Ovary (tissue), 9 donors: ENCODE measurements around the gene SPEN. TPM values are rescaled to one million over a fixed set of nuclear protein-coding genes. Genes with fewer than 3 reads are reported as not detected.
A peak's percentile ranks its signal among the peaks of the same experiment; 100 is the strongest.
"Not testable (repeated sequence)": the region's sequence is repeated elsewhere in the genome, so short reads cannot be mapped to it uniquely, and the experiment has no call there.

Experiments
- DNase-seq, 5 donors: peaks; one replicate each; pipeline ENCODE4 v3.0.0-alpha.2; 2019 to 2020
- H3K27ac ChIP-seq, 2 donors: fragments of 200-600 bp; one replicate each; pipeline versions ENCODE4 v1.5.1 to v1.8.0; 2019 to 2022
- H3K27me3 ChIP-seq: fragments of 200-600 bp; one replicate; pipeline ENCODE4 v1.8.0; 2022
- H3K36me3 ChIP-seq: fragments of 200-600 bp; sonication (generic); one replicate; pipeline ENCODE4 v1.5.1; 2019
- H3K4me1 ChIP-seq: one replicate; pipeline ENCODE4 v1.8.1; 2013; ENCODE audit warnings: mild to moderate bottlenecking, moderate library complexity; ENCODE audit not compliant: insufficient read depth
- H3K4me3 ChIP-seq: fragments of 200-600 bp; sonication (generic); one replicate; pipeline ENCODE4 v1.5.1; 2017
- H3K9me3 ChIP-seq, 2 donors: fragments of 200-600 bp in 1 of 2; sonication (generic) in 1 of 2; one replicate each; pipeline versions ENCODE4 v1.5.1 to v1.8.1; 2013 to 2019; ENCODE audit warnings: mild to moderate bottlenecking in 1 of 2, moderate library complexity in 1 of 2
- CTCF ChIP-seq, 3 donors: fragments of 450-650 bp in 2 of 3; fragments of 200-600 bp in 1 of 3; IDR thresholded peaks; one replicate each; pipeline versions ENCODE4 v1.5.1 to v1.8.0; 2016 to 2022; ENCODE audit warnings: antibody characterized with exemption in 3 of 3, mild to moderate bottlenecking in 1 of 3
- EP300 ChIP-seq: sonication (generic); formaldehyde crosslinking; IDR thresholded peaks from one replicate; pipeline ENCODE4 v1.6.1; 2017; ENCODE audit warnings: antibody characterized with exemption
- POLR2A ChIP-seq: fragments of 450-650 bp; IDR thresholded peaks from one replicate; pipeline ENCODE4 v1.6.1; 2017; ENCODE audit warnings: antibody characterized with exemption, mild to moderate bottlenecking, moderate library complexity
- WGBS, 3 donors: extraction: QIAGEN DNeasy Blood & Tissue Kit in 1 of 3; methylation state at CpG; one replicate each; pipeline versions ENCODE4 v1.1.5 to v1.1.7; 2013 to 2017; 5-methylcytosine and 5-hydroxymethylcytosine counted together
- intact Hi-C, 4 donors: fragments of 100-400 bp; cut with DNase I; formaldehyde crosslinking; loops; one replicate each; pipeline versions ENCODE4 v1.11.0 to v1.15.1; 2022 to 2023
- polyA plus RNA-seq, 2 donors: library from polyadenylated mRNA; stranded (reverse); fragments of 200-250 nt in 1 of 2; fragments of 350-450 nt in 1 of 2; fragmentation: Illumina TruSeq in 1 of 2; extraction: RNeasy Lipid Tissue Mini Kit (QIAGEN cat#74804) in 1 of 2; gene quantifications; one replicate each; pipeline ENCODE4 v1.2.3, GENCODE V29; 2013 to 2014
- total RNA-seq, 7 donors: library from RNA; depleted of rRNA in 2 of 7; stranded (reverse); fragments of >200 nt in 2 of 7; fragmentation: NEBNext Ultra II Directional in 3 of 7; extraction: Animal tissue kit (Norgen Biotek cat#: 25700) in 3 of 7; gene quantifications; one replicate each; pipeline versions ENCODE4 v1.1.0 to v1.2.4, GENCODE V29; 2016 to 2023
- donor health status: DM: no; HTN: no; CAD: no; lungs with moderate emphysema.
- donor health status: DM: no; HTN: no; CAD: no.
- donor health status: Bipolar disorder and iron deficiency.
- donor health status: DM: yes; HTN: yes; CAD: no.
- donor health status: DM: no; HTN: no; CAD: no.
- donor health status: DM: yes; HTN: yes; CAD: no.

Gene SPEN
- total and polyA plus RNA-seq, 9 donors = 30.5 to 93.2 (median 62.9) TPM

GRCh38 chr1:15833842-15834405 lies 13.6 kb upstream of the SPEN start:
- H3K9me3 ChIP-seq = no peaks in the 10 kb centered on the region
- TF ChIP-seq POLR2A (no peak), EP300 (no peak), CTCF (IDR thresholded peaks at IDR 0.05) (no peak)

GRCh38 chr1:15834406-15835204 lies 12.9 kb upstream of the SPEN start:
- DNase-seq = peak; percentile 81 to 89 (median 87)
- Histone ChIP-seq H3K4me3 (peak overlapping the region; percentile 53), H3K9me3 (no peaks in the 10 kb centered on the region), H3K27me3 (no peaks in the 10 kb centered on the region), H3K27ac (peak overlapping the region; percentile 99 to 100), H3K4me1 (peaks cover 3% of the 10 kb centered on the region), H3K36me3 (no peaks in the 10 kb centered on the region)
- TF ChIP-seq EP300 (no peak), CTCF (IDR thresholded peaks at IDR 0.05) (peak in 1 of 3 donors; percentile 20)
- WGBS, 3 donors = 0 to 1% (median 0%) methylated on average over 47 to 77 of the region's 77 CpGs
- intact Hi-C loops = loop anchor here in 1 of 4 donors (2.0 kb wide), 1 partner anchor 14 kb away; no protein-coding TSS in a partner anchor

More at GRCh38 chr1:15833842-15834405, 13.6 kb upstream of the SPEN start:
- no peak for DNase-seq
- Histone ChIP-seq H3K36me3 (no peaks in the 10 kb centered on the region), H3K27ac (peak overlapping the region; percentile 99 to 100), H3K27me3 (no peaks in the 10 kb centered on the region), H3K4me1 (peaks cover 3% of the 10 kb centered on the region), H3K4me3 (peak overlapping the region; percentile 53)
- whole genome bisulfite sequencing, 3 donors = 0 to 1% (median 0%) methylated on average over 10 of the region's 10 CpGs
- intact Hi-C loops = loop anchor here in 1 of 4 donors (2.0 kb wide), 1 partner anchor 15 kb away; no protein-coding TSS in a partner anchor

GRCh38 chr1:15835205-15835740 lies 12.2 kb upstream of the SPEN start:
- Histone ChIP-seq H3K4me3 (peak overlapping the region; percentile 53), H3K27me3 (no peaks in the 10 kb centered on the region), H3K27ac (peak overlapping the region; percentile 99 to 100), H3K4me1 (peaks cover 3% of the 10 kb centered on the region), H3K9me3 (no peaks in the 10 kb centered on the region), H3K36me3 (no peaks in the 10 kb centered on the region)
- intact Hi-C loops = loop anchor here in 1 of 4 donors (2.0 kb wide), 1 partner anchor 14 kb away; no protein-coding TSS in a partner anchor
- DNase-seq = no peak
- TF ChIP-seq EP300 (no peak), CTCF (IDR thresholded peaks at IDR 0.05) (peak in 1 of 3 donors; percentile 2)
- WGBS, 3 donors = 0 to 1% (median 1%) methylated on average over 37 of the region's 37 CpGs

GRCh38 chr1:15835741-15836510 lies 11.6 kb upstream of the SPEN start:
- intact Hi-C loops = loop anchor here in 1 of 4 donors (2.0 kb wide), 1 partner anchor 13 kb away; no protein-coding TSS in a partner anchor
- TF ChIP-seq EP300 (peak; percentile 94), POLR2A (peak; percentile 82), CTCF (IDR thresholded peaks at IDR 0.05) (no peak)

GRCh38 chr1:15836511-15836771 lies 11.1 kb upstream of the SPEN start:
- whole genome bisulfite sequencing, 3 donors = 75 to 85% (median 80%) methylated on average over 14 of the region's 14 CpGs
- H3K36me3 ChIP-seq, H3K9me3 ChIP-seq, H3K4me1 ChIP-seq, H3K27me3 ChIP-seq, intact Hi-C loops: not testable (repeated sequence)
- peak in 4 of 5 donors; percentile 49 to 58 (median 54) for DNase-seq
- Histone ChIP-seq H3K27ac (peak overlapping the region; percentile 23 to 99), H3K4me3 (peak overlapping the region; percentile 53)

More at GRCh38 chr1:15835741-15836510, 11.6 kb upstream of the SPEN start:
- Histone ChIP-seq H3K4me3 (peak overlapping the region; percentile 53), H3K4me1 (no peaks in the 10 kb centered on the region), H3K36me3 (no peaks in the 10 kb centered on the region), H3K27ac (peak overlapping the region; percentile 99 to 100), H3K9me3 (no peaks in the 10 kb centered on the region), H3K27me3 (no peaks in the 10 kb centered on the region)
- WGBS, 3 donors = 1 to 2% (median 2%) methylated on average over 59 to 66 of the region's 66 CpGs
- peak; percentile 100 for DNase-seq
